G401 (cell line): ENCODE data around the gene XRCC4. TPM values are rescaled to one million over a fixed set of nuclear protein-coding genes. Genes with fewer than 3 reads are reported as not detected.

Experiments
- DNase-seq: peaks from one replicate; pipeline ENCODE4 v3.0.0-alpha.2; 2015; ENCODE audit warnings: low spot score
- in situ Hi-C: cut with HindIII; loops from 2 replicates; pipeline ENCODE4 v1.10.0; 2016; ENCODE audit warnings: low sequenced_read_pairs, mixed read lengths
- total RNA-seq: library from RNA; depleted of rRNA; stranded (reverse); fragments of >200 nt; shearing (Covaris generic); gene quantifications from 2 replicates; pipeline ENCODE4 v1.2.3, GENCODE V29; 2014; rRNA removed

The XRCC4 gene
- total RNA-seq = 6.9 and 17.4 TPM in 2 replicates

GRCh38 chr5:83076742-83077661, at the start of gene XRCC4, which contains the start of gene TMEM167A:
Gene XRCC4 (plus strand): TSS chr5:83077547. CDS start chr5:83104920, 27,373 bp downstream.
Gene TMEM167A (minus strand): TSS chr5:83077394. CDS start chr5:83077323, 71 bp downstream.
- in situ Hi-C loops = no loop called here
- DNase-seq = peak; percentile 100

- in situ Hi-C loops = no loop called here
Observed at GRCh38 chr5:83029912-83030311, 47.4 kb upstream of the XRCC4 start.

GRCh38 chr5:83031381-83031780, 46.0 kb upstream of the XRCC4 start:
- DNase-seq = no peak
- in situ Hi-C loops = no loop called here

More at GRCh38 chr5:83029912-83030311, 47.4 kb upstream of the XRCC4 start:
- DNase-seq = no peak

- no peak for DNase-seq
- in situ Hi-C loops = no loop called here
Observed at GRCh38 chr5:83034036-83034435, 43.3 kb upstream of the XRCC4 start.

- no peak for DNase-seq
- in situ Hi-C loops = no loop called here
Observed at GRCh38 chr5:83034528-83035207, 42.7 kb upstream of the XRCC4 start.

- DNase-seq = peak; percentile 77
- in situ Hi-C loops = no loop called here
Observed at GRCh38 chr5:83035373-83036100, 41.8 kb upstream of the XRCC4 start.

- in situ Hi-C loops = no loop called here
- no peak for DNase-seq
Observed at GRCh38 chr5:83036991-83037575, 40.3 kb upstream of the XRCC4 start.

GRCh38 chr5:83038924-83039323, 38.4 kb upstream of the XRCC4 start:
- in situ Hi-C loops = no loop called here
- no peak for DNase-seq

- no peak for DNase-seq
- in situ Hi-C loops = no loop called here
Observed at GRCh38 chr5:83042507-83042906, 34.8 kb upstream of the XRCC4 start.

GRCh38 chr5:83044926-83045325, 32.4 kb upstream of the XRCC4 start:
- in situ Hi-C loops = no loop called here
- DNase-seq = no peak

GRCh38 chr5:83048277-83048676, 29.1 kb upstream of the XRCC4 start:
- in situ Hi-C loops = no loop called here

GRCh38 chr5:83048811-83049210, 28.5 kb upstream of the XRCC4 start:
- in situ Hi-C loops = no loop called here

More at GRCh38 chr5:83048277-83048676, 29.1 kb upstream of the XRCC4 start:
- DNase-seq = no peak

GRCh38 chr5:83049370-83049885, 27.9 kb upstream of the XRCC4 start:
- in situ Hi-C loops = no loop called here
- no peak for DNase-seq

More at GRCh38 chr5:83048811-83049210, 28.5 kb upstream of the XRCC4 start:
- no peak for DNase-seq

- no peak for DNase-seq
- in situ Hi-C loops = no loop called here
Observed at GRCh38 chr5:83050723-83051340, 26.5 kb upstream of the XRCC4 start.

GRCh38 chr5:83055166-83055565, 22.2 kb upstream of the XRCC4 start:
- DNase-seq = peak; percentile 87
- in situ Hi-C loops = no loop called here

- in situ Hi-C loops = no loop called here
Observed at GRCh38 chr5:83058726-83059125, 18.6 kb upstream of the XRCC4 start.

GRCh38 chr5:83059341-83059740, 18.0 kb upstream of the XRCC4 start:
- in situ Hi-C loops = no loop called here
- DNase-seq = no peak

More at GRCh38 chr5:83058726-83059125, 18.6 kb upstream of the XRCC4 start:
- DNase-seq = no peak

GRCh38 chr5:83066548-83067110, 10.7 kb upstream of the XRCC4 start:
- DNase-seq = no peak
- in situ Hi-C loops = no loop called here
